NCI-H510A (cell line): ENCODE data around the gene SDHAF2.
"Not testable (repeated sequence)": the region's sequence is repeated elsewhere in the genome, so short reads cannot be mapped to it uniquely, and the experiment has no call there.

ENCODE experiments used
- DNase-seq: peaks from one replicate; lab custom pipeline; 2025; lab: John Stamatoyannopoulos, UW

SDHAF2 gene

GRCh38 chr11:61429691-61430582 is at the start of gene SDHAF2, which contains the start of gene CPSF7:
TSS of gene SDHAF2 (plus strand) at chr11:61430124. CDS start at chr11:61430147, 23 bp downstream.
TSS of gene CPSF7 (minus strand) at chr11:61429975. CDS start at chr11:61429235, 740 bp downstream.
- peak; percentile 99 for DNase-seq

- no peak for DNase-seq
Observed at GRCh38 chr11:61380884-61381283, 49.0 kb upstream of the SDHAF2 start.

GRCh38 chr11:61383859-61384258 is 46.1 kb upstream of the SDHAF2 start:
- not testable (repeated sequence) for DNase-seq

- DNase-seq: no peak
Observed at GRCh38 chr11:61384271-61385242, 45.4 kb upstream of the SDHAF2 start.

GRCh38 chr11:61390161-61390560 is 39.8 kb upstream of the SDHAF2 start:
- DNase-seq: no peak

- no peak for DNase-seq
Observed at GRCh38 chr11:61392981-61393595, 36.8 kb upstream of the SDHAF2 start.

GRCh38 chr11:61401173-61401572 is 28.8 kb upstream of the SDHAF2 start:
- no peak for DNase-seq

- no peak for DNase-seq
Observed at GRCh38 chr11:61401573-61401972, 28.4 kb upstream of the SDHAF2 start.

DNA sequence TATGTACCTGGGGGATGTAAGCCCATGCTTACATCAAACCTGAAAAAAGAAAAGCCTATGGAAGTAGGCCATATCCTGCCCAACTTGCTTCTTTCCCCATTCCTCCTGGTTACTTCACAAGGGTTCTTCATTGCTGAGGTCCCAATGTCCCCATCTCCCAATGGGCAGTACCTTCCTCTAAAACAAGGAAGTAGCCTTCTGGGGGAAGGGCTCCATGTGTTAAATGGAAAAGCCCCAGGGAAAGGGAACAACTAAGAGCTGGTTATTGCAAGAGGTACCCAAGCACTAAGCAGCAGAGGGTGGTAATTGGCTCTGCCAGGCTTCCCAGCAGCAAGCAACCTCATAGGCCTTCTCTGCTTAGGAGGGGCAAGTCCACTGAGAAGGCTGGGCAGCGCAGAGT is 26.3 kb upstream of the SDHAF2 start:
- DNase-seq: no peak

DNA sequence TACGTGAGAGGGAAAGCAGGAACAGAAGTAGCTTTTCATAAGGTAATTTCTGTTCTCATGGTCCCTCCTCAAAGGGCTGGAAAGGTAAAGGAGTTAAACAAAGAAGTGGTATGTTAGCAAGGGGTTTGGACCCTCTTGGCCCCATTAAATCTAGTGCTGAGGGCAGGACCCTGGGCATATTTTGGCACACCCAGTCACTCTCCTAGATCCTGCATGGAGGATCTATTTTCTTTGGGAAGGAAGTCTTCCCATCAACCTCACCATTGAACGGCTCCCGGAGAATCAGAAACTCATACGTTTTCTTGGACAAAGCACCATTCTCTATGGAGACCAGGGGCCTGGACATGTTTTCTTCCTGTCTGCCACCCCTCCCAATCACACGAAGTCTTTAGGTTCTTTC is 25.8 kb upstream of the SDHAF2 start:
- no peak for DNase-seq

DNA sequence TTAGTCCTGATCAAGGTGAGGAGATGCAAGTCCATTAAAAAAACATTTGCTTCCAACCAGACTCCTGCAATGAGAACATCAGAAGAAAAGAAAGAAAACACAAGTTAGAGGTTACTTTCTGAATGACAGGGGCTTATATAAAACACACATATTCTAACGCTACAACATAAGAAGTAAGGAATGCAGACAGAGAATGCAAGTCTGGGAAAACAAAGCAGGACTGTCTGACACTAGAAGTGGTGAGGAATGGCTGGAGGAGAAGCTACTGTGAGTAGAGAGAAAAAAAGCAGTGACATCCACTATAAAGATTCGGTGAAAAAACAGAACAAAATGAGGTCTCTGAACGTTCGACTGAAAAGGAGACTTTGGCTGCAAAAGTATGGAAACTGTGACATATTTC is 25.3 kb upstream of the SDHAF2 start:
- DNase-seq: no peak

- DNase-seq: no peak
Observed at GRCh38 chr11:61406067-61406466, 23.9 kb upstream of the SDHAF2 start.

- DNase-seq: no peak
Observed at GRCh38 chr11:61406991-61407728, 22.8 kb upstream of the SDHAF2 start.

- no peak for DNase-seq
Observed at GRCh38 chr11:61411589-61411988, 18.3 kb upstream of the SDHAF2 start.

DNA sequence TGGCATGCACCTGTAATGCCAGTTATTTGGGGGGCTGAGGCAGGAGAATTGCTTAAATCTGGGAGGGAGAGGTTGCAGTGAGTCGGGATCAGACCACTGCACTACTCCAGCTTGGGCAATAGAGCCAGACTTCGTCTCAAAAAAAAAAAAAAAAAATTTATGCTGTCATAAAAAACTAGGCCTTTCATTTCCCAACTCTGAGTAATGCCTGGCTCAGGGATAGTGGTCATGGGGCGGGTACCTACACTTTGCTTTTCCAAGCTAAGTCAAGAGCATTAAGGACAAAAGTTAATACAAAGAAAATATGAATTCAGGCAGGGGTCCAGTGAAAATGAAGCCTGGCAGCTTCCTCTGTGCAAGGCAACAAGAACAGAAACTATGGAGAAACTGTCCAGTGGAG is 16.4 kb upstream of the SDHAF2 start:
- no peak for DNase-seq

DNA sequence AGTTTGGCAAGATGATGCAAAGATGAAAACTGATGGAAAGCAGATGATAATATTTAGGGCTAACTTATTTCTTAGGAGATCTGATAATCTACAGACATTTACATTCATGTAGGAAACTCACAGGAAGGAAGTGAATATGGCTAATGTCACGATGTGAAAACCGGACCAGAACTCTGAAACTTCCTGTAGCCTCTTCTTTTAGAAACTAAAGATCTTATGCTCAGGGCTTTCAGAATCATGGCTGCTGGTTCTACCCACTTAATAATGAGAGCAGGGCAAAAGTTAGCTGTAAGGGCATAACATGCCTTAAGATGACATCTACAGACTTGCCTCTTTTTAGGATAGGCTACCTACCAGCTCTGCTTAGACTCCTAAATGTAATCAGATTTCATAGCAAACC is 15.4 kb upstream of the SDHAF2 start:
- no peak for DNase-seq

DNA sequence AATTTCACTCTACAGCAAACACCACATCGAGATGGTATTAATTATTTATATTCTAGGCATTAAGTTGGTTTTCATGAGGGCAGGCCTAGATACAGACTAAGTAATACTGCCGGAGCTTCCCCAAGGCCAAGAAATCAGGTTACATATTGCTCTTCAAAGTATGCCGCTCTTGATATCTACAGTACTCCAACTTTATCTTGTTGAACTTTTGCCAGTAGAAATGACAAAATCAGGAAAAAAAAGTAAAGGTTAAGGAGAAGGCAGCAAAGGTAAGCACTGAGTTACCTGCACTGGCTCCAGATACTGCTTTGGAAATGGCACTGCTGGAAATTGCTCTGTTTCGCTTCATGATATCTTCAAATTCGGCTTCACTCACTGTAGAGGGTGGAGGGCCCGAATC is 14.5 kb upstream of the SDHAF2 start:
- DNase-seq: no peak

DNA sequence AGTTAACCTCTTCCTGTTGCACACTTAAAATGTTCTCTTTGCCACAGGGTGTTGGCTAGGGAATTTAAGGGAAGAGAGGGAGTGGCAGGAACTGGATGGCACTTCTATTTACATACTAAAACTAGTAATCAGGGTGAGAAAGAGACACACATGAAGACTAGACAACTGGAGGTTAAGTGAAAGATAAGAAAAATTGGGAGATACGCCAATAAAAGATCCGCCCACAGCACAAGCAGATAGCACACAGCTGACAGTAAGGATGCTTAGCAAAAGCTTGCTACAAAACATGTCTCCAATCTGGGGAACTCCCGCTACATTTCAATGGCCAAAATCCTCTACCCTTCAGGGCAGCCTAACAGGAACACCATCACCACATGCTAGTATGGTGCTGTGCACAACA is 13.0 kb upstream of the SDHAF2 start:
- DNase-seq: no peak

DNA sequence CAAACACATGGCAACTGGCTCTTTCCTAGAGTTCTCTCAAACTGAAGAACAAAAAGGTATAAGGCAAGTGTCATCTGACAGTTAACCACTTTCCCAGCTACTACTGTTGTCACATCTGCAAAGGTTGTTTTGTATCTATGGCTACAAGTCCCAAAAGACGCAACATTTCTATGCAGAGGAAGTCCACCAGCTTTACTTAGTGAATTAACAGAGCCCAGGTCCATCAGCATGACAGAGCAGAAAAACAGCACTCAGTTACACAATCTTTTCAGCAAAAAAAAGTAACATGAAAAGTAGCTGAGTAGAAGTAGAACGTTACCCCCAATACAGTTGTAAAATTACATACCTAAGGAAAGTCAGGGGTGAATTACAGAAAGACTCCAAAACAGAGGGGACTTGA is 12.3 kb upstream of the SDHAF2 start:
- DNase-seq: no peak

DNA sequence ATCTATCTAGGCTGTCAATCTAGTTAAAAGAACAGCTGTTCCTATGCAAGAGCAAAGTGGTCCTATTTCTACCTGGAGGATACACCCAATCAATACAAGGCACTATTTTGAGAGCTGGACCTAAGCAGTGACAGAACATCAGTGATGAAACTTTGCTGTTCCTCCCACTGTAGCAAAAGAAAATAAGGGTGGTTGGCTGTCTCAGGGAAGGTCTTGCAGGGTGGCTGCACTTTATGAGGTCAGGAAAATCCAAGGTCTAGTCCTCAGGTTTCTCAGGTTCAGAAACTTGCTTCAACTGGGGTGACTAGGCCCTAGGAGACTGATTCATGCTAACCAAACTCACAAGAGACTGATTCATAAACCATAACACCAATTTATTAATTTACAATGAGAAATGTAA is 11.8 kb upstream of the SDHAF2 start:
- no peak for DNase-seq

GRCh38 chr11:61422226-61422625 is 7.7 kb upstream of the SDHAF2 start:
- no peak for DNase-seq
